PFSK-1 (cell line): ENCODE measurements around the gene ERVK3-1.

Experiments
- POLR2AphosphoS5 ChIP-seq: IDR thresholded peaks from 2 replicates; pipeline ENCODE4 v1.6.1; 2012; ENCODE audit warnings: low read depth, mild to moderate bottlenecking, control low read depth, low read length, moderate library complexity
- SIN3A ChIP-seq: IDR thresholded peaks from 2 replicates; pipeline ENCODE4 v1.6.1; 2012; ENCODE audit warnings: mild to moderate bottlenecking, low read length, moderate library complexity, borderline replicate concordance; ENCODE audit not compliant: insufficient read depth
- TAF1 ChIP-seq: IDR thresholded peaks from 2 replicates; pipeline ENCODE4 v1.6.1; 2012; ENCODE audit warnings: low read length, control low read depth, borderline replicate concordance; ENCODE audit not compliant: insufficient read depth

DNA sequence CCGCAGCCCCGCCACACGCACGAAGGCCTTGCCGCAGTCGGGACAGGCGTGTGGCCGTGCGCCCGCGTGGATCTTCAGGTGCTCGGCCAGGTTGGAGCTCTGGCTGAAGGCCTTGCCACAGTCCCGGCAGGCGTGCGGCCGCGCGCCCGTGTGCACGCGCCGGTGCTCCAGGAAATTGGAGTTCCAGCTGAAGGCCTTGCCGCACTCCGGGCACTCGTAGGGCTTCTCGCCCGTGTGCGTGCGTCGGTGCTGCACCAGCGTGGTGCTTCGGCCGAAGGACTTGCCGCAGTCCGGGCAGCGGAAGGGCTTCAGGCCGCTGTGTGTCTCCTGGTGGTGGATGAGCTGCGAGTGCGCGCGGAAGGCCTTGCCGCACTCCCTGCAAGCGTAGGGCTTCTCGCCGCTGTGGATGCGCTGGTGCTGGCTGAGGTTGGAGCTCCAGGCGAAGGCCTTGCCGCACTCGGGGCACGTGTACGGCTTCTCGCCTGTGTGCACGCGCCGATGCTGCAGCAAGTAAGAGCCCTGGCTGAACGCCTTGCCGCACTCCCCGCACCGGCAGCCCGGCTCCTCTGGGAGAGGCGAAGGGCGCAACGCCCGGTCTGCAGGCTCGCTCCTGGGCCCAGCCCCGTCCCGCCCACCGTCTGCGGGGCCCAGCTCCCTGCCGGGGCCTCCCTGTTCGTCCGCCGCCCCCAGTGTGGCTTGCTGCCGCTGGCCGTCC is 51.7 kb downstream of the ERVK3-1 start:
- TF ChIP-seq TAF1 (no peak), POLR2AphosphoS5 (no peak), SIN3A (no peak)
